Urothelium cell line (cell line): ENCODE measurements around the gene SLC29A3.
"Not testable (repeated sequence)": the region's sequence is repeated elsewhere in the genome, so short reads cannot be mapped to it uniquely, and the experiment has no call there.

Source experiments
- DNase-seq: peaks from one replicate; pipeline ENCODE4 v3.0.0; 2011; ENCODE audit warnings: low spot score, mixed read lengths
- FAIRE-seq: peaks from 2 replicates; lab custom pipeline; 2011; peaks lifted over from hg19 to GRCh38; lab: Jason Lieb, UNC

Gene SLC29A3

GRCh38 chr10:71319042-71319799 lies at the start of gene SLC29A3:
Gene SLC29A3 (plus strand): TSS chr10:71319259. CDS start chr10:71319310, 51 bp downstream.
- FAIRE-seq, result peak; percentile 83
- peak; percentile 96 for DNase-seq

GRCh38 chr10:71269301-71270288 lies 49.5 kb upstream of the SLC29A3 start:
- FAIRE-seq, result no peak
- no peak for DNase-seq

GRCh38 chr10:71270301-71271220 lies 48.5 kb upstream of the SLC29A3 start:
- FAIRE-seq (no peak), DNase-seq (peak; percentile 84)

GRCh38 chr10:71271662-71272055 lies 47.4 kb upstream of the SLC29A3 start:
- FAIRE-seq (no peak), DNase-seq (no peak)

GRCh38 chr10:71272056-71272771 lies 46.8 kb upstream of the SLC29A3 start:
- DNase-seq (peak; percentile 44), FAIRE-seq (no peak)

- not testable (repeated sequence) for DNase-seq, FAIRE-seq
Measured at GRCh38 chr10:71272974-71273373, 46.1 kb upstream of the SLC29A3 start.

GRCh38 chr10:71273506-71273905 lies 45.6 kb upstream of the SLC29A3 start:
- peak; percentile 44 for FAIRE-seq
- no peak for DNase-seq

GRCh38 chr10:71274901-71275796 lies 43.9 kb upstream of the SLC29A3 start:
- no peak for FAIRE-seq
- no peak for DNase-seq

- FAIRE-seq (no peak), DNase-seq (no peak)
Measured at GRCh38 chr10:71276873-71277272, 42.2 kb upstream of the SLC29A3 start.

- no peak for FAIRE-seq
- no peak for DNase-seq
Measured at GRCh38 chr10:71277914-71278665, 41.0 kb upstream of the SLC29A3 start.

GRCh38 chr10:71278691-71279588 lies 40.1 kb upstream of the SLC29A3 start:
- FAIRE-seq (no peak), DNase-seq (no peak)

GRCh38 chr10:71279590-71280170 lies 39.4 kb upstream of the SLC29A3 start:
- FAIRE-seq, result no peak

GRCh38 chr10:71280216-71280615 lies 38.8 kb upstream of the SLC29A3 start:
- no peak for FAIRE-seq
- DNase-seq, result no peak

More at GRCh38 chr10:71279590-71280170, 39.4 kb upstream of the SLC29A3 start:
- DNase-seq, result no peak

GRCh38 chr10:71280825-71281224 lies 38.2 kb upstream of the SLC29A3 start:
- FAIRE-seq (no peak), DNase-seq (no peak)

GRCh38 chr10:71281646-71282322 lies 37.3 kb upstream of the SLC29A3 start:
- FAIRE-seq (no peak), DNase-seq (no peak)

- FAIRE-seq (no peak), DNase-seq (no peak)
Measured at GRCh38 chr10:71282323-71282680, 36.8 kb upstream of the SLC29A3 start.
